GM20431 (cell line): Measurements from ENCODE around the gene BNIP3.
"Not testable (repeated sequence)": the region's sequence is repeated elsewhere in the genome, so short reads cannot be mapped to it uniquely, and the experiment has no call there.

ENCODE experiments used
- in situ Hi-C: fragments of 300-500 bp; cut with MseI, MboI; formaldehyde crosslinking; loops from one replicate; pipeline ENCODE4 v1.15.0; 2020; ENCODE audit warnings: low sequenced_read_pairs; ENCODE audit not compliant: unreplicated experiment

The BNIP3 gene

DNA sequence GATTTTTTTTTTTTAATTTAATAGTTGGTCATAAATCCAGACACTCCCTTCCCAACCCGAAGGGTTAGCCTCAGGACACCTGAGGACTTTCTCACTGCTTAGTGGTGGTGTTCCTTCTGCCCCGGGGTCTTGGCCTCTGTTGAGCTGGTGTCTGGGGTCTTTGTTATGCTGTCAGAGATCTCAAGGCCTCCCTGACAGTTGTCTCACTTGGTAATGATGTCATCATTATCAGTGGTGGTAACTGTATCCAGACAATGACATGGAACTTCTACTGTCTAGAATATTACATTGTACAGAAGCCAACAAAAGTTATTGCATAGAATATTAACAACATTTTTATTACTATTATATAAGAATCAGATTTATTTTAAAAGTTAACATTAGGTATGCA is 48.0 kb downstream of the BNIP3 start:
- in situ Hi-C loops: no loop called here

DNA sequence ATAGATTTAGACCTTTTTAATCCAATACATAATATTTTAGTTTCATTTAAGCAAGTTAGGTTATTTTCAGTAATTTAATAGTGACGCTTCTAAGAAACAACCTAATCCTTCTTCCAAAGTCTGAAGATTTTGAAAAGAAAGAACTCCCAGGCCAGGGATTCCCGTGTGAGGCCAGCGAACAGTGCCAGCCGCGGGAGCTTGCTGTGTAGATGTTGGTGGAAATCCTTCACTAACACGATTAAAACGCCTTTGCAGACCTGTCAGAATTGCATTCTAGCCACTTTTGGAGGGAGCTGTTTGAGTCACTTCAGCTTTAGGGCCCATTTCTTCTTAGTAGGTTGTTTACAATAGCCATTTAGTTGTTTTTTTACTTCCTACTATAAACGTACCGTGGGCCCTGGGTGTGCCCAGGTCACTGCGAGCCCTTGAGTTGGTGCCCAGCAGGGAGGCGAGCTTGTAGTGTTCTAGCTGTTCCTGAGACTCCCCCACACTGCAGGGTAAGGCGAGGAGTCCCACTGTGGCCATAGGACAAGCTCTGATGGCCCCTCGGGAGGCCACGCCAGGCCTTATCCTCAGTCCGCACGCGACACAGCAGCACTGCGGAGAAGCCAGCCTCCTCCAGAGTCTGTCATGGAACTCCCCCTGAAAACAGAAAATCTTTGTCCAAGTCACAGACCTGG is 48.6 kb downstream of the BNIP3 start:
- in situ Hi-C loops: no loop called here

DNA sequence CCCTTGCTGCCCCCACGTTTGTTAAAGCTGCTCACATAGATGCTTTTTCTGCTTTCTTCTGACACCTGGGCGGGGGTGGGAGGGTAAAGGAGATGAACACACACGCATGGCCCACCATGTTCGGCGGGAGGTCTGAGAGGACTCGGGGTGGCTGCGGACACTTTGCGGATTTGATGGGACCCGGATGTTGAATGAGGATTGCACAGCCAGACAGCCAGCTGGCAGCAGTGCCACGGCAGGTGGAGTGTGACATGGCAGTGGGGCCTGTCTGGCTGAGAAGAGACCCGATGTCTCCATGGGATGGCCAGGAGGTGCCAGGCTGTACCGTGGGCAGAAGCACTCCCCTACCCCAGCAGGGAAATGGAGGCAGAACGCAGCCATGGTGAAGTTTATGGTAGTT is 49.7 kb downstream of the BNIP3 start:
- in situ Hi-C loops: no loop called here

DNA sequence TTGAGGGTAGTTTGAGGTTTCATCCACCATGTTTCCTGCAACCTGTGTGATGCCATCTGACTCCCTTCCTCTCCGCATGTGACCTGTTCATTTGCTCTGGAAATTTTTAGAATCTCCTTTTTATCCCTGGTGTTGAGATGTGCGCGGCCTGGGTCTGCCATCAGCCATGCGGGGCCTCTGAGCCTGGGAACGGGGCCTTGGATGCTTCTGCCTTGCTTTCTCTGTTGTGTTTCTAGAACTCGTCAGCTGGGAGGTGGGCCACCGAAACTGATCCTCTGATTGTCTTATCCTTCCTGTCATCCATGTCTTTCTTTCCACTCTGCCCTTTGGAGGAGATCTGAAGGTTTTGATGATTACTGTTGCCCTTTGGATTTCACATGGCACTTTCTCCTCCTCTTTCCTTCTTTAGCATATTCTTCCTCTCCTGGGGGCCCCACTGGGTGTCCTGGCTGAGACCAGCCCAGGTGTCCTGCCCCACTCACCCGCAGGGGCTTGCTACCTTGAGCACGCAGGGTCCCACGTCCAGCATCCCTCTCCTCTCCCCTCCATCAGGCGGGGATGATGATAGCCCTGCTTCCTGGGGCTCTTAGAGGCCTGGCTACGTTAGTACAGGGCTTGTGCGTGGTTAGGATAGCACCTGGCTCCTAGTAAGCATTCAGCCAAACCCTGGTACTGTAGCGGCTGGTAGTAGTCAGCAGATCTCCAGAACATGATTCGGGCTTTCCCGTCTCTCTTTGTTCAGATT is 51.0 kb downstream of the BNIP3 start:
- in situ Hi-C loops: no loop called here

DNA sequence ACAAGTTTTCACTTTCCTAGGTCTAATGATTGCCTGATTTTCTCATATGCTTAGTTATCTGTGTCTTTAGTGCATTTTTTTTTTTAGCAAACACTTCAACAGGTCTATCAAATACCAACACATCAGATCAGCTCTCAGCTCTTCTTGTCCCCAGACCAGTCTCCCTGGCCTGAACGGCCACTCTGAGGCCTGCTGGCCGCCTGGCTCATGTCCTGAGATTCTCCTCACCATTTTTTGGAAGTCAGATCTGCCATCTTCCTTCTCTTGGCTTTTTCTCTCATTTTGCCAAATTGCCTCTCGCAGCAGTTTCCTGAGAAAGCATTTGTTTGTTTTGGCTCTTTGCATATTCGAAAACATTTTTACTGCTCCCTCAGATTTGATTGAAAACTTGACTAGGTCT is 51.6 kb downstream of the BNIP3 start:
- in situ Hi-C loops: no loop called here

DNA sequence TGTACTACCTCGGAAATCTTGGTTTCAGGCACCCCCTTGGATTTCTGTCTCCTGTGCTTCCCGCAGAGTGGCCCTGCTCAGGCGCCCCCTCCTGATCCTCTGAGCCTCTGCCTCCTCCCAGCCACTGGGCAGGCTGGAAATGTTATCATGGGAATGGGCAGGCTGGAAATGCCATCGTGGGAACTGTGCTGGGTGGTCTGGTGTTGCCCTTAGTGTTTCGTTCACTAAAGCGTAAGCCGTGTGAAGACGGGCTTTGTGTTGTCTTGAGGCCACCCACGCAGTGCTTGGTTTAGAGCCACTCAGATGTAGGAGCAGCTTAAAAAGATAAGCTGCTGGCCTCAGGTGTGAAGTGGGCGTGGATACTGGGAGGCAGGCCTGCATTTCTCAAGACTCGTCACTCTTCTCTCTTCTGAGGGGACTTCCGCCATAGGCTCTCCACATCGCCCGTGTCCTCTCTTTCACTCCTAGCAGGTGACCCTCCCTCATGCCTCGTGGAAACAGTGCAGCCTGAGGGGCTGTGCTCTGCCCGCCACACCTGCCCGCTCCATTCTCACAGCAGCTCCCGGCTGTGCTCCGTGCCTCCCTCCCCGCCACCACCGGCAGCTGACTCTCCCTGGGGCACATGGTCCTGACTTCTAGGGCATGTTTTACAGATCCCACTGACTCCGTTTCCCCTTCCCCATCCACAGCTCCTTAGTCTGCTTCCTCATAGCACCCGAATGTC is 52.4 kb downstream of the BNIP3 start:
- in situ Hi-C loops: no loop called here

DNA sequence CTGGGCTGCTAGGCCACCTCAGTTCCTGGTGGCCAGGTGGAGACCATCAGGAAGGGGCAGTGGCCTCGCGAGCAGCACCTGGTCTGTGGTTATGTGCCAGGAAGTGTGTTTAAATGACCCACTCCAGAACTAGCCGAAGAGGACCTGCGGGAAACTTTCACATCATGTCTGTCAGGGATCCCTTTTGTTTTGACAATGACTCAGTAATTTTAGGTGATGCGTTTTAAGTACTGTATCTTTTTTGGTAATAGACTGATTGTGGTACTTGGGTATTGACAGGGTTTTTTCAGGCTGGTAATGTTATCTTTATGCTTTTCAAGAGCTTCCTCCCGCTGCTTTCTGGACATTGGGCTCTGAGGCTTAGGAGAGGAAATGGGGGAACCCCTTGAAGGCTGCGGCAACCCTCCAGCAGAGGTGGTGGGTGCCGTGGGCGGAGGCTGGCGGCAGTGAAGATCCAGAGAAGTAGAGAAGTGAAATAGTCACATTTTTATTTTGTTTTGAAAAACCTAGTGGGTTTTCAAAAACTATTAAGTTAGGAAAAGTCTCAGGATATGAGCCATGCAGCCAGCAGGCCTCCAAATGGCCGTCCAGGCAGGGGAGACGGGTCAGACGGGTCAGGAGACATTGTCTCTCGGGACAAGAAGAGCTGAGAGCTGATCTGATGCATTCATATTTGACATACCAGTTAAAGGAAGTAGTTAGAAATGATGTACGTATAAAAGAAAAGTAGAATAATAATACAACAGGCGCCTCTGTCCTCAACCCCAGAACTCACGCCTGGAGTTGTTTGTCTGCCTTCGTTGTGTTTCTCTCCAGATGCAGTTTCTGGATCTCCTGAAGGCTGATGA is 53.3 kb downstream of the BNIP3 start:
- in situ Hi-C loops: no loop called here

DNA sequence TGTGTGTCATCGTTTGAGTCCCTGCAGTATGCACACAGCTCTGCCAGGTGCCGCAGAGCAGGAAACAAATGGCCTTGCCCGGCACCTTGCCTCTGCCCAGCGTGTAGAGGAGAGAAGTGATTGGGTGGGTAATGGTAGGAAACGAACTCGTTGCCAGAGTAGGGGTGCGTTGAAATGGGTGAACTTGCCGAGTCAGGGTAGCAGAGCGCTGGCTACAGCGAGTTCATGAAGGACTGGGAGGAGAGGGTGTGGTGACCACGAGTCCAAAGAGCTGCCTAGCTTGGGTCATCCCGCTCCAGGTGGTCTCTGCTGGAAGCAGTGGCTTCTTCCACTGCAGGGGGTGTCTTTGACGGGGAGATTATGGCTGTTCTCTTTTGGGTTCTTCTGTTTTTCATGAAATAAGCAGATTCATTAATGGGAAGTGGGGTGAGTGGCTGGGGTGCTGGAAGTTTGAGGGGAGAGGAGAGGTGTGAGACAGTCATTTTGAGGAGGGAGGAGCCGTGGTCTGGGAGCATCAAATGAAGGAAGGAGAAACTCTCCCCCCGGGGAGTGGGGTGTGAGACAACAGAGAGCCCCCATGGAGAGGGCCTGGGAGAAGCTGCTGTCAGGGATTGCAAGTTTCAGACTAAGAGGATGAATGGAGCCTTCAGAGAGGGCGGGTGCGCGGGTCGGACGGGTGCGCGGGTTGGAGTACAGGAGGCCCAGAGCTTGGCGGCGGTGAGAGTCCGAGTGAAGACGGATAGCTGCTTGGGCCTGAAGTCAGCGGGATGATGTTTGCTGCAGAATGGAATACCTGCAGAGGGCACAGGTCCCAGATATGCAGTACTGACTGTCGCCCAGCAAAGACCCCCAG is 54.8 kb downstream of the BNIP3 start:
- in situ Hi-C loops: no loop called here

DNA sequence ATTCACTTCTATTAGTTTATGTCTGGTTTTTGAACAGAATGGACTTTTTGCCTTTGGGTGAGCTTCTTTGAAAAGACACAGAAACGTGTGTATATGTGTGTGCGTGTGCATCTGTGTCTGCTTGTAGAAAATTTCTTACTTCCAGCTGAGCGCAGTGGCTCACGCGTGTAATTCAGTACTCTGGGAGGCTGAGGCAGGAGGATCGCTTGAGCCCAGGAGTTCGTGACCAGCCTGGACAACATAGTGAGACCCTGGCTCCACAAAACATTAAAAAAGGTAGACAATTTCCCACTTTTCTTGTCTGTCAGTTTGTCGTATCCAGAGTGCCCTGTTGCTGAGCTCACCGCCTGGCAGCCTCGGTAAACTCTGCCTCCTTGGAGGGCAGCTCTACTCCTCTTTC is 55.5 kb downstream of the BNIP3 start:
- in situ Hi-C loops: no loop called here

DNA sequence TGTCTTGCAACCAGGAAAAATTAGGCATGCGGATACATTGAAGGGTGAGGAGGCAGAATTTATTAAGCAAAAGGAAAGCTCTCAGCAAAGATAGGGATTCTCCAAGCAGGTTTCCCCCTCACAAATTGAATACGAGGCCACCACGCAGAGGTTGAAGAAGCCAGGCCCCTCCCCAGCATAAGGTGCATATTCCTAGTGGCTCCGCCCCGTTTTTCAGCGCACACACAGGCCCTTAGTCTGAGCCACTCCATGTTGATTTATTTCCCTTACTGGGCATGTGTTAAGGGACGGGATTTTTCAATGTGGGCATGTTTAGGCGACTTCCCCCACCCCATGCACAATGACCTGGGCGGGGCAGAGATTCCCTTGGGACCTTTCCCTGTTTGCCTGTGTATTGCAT is 56.0 kb downstream of the BNIP3 start:
- in situ Hi-C loops: no loop called here

DNA sequence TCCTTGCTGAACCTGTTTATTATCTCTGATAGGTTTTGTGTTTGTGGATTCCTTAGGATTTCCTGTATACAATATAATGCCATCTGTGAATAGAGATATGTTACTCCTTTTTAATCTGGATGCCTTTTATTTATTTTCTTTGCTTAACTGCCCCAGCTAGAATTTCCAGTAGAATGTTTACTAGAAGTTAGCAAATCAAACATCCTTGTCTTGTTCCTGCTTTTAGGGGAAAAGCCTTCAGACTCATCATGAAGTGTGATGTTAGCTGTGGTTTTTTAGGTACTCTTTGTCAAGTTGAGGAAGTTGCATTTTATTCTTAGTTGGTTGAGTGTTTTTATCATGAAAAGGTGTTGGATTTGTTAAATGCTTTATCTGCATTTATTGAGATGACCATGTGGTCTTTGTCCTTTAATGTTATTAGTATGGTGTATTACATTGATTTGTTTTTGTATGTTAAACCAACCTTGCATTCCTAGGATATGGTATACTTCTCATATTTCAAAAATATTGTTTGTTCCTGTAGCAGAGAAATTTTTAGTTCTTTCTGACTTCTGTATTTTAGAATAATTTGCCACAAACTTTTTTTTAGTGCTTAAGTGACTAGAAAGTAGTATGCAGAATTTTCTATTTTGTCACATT is 56.6 kb downstream of the BNIP3 start:
- in situ Hi-C loops: no loop called here

DNA sequence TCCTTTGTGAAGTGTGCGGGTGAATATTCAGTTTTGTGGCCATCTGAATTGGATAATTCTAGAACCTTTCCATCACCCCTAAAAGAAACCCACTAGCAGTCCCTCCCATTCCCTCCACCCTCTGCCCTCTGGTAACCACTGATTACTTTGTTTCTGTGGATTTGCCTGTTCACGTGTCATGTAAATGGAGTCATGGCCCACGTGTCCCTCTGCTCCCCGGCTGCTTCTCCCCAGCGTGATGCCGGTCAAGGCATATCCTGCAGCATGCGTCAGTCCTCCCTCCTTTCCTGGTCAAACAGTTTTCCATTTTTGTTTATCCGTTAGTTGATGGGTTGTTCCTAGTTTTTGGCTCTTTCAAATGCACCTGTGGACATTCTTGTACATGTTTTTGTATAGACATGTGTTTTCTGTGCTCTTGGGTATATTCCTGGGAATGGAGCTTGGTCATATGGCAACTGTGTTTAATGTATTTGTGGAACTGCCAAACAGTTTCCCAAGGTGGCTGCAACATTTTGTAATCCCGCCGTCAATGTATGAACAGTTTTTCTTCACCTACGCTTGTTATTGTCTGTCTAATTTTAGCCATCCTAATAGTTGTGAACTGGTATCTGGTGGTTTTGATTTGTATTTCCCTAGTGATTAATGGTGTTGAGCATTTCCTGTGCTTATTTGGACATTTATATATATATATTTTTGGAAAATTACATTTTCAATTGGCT is 58.5 kb downstream of the BNIP3 start:
- in situ Hi-C loops: no loop called here

DNA sequence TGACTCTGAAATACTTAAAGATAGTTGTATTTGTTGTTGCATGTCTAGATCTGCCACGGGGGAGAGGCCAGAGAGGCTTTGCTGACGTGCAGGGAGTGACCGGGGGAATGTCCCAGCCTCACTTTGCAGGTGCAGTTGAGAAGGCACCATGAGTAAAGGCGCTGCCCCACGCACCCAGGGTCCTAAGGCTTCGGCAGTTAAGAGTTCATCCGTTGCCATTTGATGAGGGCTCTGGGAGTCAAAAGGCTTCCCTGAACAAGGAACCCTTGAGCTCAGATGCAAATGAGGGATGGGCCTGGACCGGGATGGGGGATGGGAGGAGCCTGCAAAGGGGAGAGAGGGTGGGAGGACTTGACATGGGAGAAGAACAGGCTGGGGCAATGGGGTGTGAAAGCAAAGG is 60.5 kb downstream of the BNIP3 start:
- in situ Hi-C loops: no loop called here

DNA sequence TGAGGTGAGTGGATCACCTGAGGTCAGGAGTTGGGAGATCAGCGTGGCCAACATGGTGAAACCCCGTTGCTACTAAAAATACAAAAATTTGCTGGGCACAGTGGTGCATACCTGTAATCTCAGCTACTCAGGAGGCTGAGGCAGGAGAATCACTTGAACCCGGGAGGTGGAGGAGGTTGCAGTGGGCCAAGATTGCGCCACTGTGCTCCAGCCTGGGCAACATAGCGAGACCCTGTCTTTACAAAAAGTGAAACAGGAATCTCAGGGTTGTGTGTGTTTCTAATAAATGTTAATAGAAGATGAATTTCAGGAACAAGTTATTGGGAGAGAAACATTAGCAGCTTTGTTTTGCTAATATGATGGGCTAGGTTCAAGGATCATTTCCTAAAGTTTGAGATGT is 61.0 kb downstream of the BNIP3 start:
- in situ Hi-C loops: no loop called here

DNA sequence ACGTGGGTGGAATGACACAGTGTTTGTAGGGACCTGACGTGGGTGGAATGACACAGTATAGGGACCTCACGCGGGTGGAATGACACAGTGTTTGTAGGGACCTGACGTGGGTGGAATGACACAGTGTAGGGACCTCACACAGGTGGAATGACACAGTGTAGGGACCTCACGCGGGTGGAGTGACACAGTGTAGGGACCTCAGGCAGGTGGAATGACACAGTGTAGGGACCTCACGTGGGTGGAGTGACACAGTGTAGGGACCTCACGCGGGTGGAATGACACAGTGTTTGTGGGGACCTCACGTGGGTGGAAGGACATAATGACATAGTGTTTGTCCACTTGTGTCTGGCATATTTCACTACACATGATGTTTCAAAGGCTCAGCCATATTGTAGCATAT is 61.6 kb downstream of the BNIP3 start:
- in situ Hi-C loops: no loop called here

DNA sequence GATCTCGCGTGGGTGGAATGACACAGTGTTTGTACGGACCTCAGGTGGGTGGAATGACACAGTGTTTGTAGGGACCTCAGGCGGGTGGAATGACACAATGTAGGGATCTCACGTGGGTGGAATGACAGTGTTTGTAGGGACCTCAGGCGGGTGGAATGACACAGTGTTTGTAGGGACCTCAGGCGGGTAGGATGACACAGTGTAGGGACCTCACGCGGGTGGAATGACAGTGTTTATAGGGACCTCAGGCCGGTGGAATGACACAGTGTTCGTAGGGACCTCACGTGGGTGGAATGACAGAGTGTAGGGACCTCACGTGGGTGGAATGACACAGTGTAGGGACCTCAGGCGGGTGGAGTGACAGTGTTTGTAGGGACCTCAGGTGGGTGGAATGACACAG is 62.3 kb downstream of the BNIP3 start:
- in situ Hi-C loops: not testable (repeated sequence)
